Activated CD8-positive, alpha-beta memory T cell treated with anti-CD3 and anti-CD28 coated beads, Interleukin-2, amount 50 U/mL, for 1 hour (primary cell): ENCODE results near the gene GNAO1.

Source experiments
- DNase-seq: peaks from one replicate; pipeline ENCODE4 v3.0.0-alpha.2; 2020; ENCODE audit errors: extremely low read depth

The GNAO1 gene

DNA sequence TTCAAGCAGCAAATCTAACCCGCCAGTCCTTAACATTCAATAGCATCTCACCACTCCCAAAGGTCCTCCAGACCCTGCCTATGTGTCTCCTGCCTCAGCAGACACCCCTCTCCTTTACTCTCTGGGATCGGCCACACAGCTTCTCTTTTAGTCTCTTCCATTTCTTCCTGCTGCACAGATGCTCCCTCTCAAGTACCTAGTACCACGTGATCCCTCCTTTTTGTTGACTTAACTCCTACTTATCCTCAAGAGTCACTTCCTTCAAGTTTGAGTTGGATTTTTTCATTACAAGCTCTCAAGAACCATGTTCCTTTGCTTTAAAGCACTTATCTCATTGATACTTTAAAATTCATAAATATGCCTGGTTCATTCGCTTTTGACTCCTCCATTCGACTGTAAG is 209.2 kb downstream of the GNAO1 start:
- no peak for DNase-seq

DNA sequence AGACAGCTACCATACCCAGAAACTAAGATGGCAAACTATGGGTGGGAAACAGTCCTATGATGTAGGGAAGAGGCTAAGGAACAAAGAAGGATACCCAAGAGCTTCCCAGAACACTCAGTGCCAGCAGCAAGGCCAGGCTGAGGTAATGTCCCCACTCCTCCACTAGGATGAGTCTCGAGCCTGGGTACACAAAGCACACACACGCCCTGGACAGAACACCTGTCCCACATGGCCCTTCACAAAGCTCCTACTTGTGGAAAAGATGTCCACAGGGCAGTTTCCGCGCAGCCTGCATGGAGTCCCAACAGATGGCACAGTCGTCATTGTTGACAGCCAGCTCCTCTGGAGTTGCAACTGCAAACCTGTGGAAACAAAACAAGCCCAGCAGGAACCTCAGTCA is 210.2 kb downstream of the GNAO1 start:
- no peak for DNase-seq

GRCh38 chr16:56405977-56406672 is 214.8 kb downstream of the GNAO1 start:
- DNase-seq = no peak
